GM19025 (cell line): ENCODE measurements around the gene IFFO2.

ENCODE experiments used
- ATAC-seq: cut with Tn5 transposase; IDR thresholded peaks from one replicate; pipeline ENCODE4 v1.9.1; 2021; ENCODE audit warnings: mild to moderate bottlenecking, low read depth, moderate library complexity; ENCODE audit not compliant: unreplicated experiment

Gene IFFO2

GRCh38 chr1:18956193-18957135 is at the start of gene IFFO2:
Gene IFFO2, minus strand, starts transcription at chr1:18956676. Its CDS starts 344 bp downstream, at chr1:18956332.
- peak; percentile 62 for ATAC-seq

DNA sequence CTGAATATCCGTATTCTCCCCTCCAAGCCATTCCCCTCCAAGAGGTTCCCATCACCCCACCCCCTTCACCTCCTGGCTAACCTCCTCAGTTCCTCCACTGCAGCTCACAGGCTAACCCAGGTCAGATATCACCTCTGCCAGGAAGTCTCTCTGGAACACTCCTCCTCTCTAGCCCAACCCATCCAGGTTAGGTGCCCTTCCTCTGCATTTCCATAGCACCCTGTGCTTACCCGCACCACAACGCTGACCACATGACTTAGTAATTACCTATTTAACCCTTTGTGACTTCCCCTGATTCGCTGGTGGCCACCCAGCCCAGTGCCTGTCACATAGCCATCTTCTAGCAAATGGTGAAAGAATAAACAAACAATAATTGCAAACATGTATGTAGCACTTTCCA is 49.5 kb upstream of the IFFO2 start:
- no peak for ATAC-seq

GRCh38 chr1:19003371-19004290 is 47.2 kb upstream of the IFFO2 start:
- ATAC-seq = no peak

GRCh38 chr1:19000065-19000464 is 43.6 kb upstream of the IFFO2 start:
- no peak for ATAC-seq

- ATAC-seq = no peak
Measured at GRCh38 chr1:18999359-18999758, 42.9 kb upstream of the IFFO2 start.

DNA sequence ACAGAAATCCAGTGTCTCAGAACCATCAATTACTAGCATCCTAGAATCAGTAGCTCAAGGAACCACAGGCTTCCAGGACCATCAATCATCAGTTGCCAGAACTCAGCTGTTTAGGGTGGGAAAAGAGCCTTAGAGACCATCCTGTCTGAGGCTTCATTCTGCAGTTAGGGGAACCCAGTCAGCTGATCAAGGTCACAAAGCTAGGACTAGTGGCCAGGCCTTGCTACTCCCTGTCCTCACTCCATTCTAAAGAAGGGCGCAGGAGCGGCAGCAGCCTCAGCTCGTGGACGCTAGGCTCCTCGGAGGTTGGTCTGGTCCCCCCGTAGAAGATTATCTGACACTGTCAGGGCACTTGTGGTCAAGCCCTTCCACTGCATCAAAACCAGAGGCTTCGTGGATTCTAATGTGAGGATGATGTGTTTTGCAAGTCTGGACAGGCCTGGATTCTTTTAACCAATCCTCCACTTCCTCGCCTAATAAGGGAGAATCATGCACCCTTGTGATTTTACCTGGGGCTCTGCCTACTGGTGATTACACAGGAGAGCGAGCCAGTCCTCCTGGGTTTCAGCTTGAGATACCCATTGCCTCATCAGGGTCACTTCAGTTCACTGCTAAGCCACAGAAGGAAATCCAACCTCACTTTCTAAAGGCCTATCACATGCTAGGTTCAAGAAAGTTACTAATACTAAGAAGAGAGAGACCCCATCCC is 41.7 kb upstream of the IFFO2 start:
- ATAC-seq = no peak

DNA sequence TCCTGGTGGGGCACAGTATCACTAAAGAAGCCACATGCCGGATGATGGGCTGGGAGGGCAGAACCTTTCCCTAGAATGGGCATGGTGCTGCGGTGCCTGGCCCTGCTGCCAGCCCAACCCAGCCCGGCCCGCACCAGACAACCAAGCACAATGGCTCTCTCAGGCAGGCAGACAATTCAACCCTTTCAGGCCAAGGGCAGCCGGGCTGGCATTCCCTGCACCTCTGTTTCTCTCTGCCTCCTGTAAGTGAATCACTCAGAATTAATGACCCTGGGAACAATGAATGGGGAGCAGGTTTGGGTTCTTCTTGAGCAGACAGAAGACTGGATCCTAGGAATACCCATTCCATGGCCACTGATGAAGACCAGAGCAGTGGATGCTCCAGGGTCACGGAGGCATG is 41.0 kb upstream of the IFFO2 start:
- ATAC-seq = no peak

DNA sequence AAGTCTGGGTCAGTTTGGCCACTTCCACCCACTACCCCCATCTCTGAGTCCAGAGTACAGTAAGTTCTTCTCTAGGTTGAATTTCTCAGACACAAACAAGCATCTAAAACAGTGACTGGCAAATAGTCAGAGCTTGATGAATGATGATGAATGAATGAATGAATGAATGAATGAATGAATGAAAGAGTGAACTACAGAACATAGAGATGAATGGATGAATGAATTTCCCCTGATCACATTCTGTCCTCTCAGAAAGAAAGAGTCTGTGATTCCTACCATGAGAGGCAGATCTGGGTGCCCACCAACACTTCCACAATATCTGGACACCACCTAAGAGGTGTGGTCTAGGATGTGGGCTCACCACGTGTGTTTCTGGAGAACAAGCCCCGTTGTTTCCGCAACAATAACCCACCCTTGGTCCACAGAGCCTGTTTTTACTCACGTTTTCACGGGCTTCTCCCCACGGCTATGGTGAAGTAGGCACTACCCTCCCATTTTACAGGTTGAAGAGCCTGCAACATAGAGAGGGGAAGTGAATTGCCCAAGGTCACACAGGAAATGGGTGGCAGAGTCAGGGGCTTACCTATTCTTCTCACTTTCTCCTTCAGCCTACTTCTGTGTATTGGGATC is 40.2 kb upstream of the IFFO2 start:
- ATAC-seq = no peak

DNA sequence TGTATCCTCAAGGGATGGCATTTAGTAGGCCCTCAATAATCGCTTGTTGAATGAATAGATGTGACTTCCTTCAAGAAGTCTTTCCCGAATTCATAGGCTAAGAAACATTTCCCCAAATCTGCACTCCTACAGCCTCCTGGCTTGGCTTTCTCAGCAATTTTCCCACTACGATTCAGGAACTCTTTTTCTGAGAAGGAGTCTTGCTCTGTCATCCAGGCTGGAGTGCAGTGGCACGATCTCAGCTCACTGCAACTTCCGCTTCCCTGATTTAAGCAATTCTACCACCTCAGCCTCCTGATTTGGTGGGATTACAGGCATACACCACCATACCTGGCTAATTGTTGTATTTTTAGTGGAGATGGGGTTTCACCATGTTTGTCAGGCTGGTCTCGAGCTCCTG is 37.9 kb upstream of the IFFO2 start:
- no peak for ATAC-seq

DNA sequence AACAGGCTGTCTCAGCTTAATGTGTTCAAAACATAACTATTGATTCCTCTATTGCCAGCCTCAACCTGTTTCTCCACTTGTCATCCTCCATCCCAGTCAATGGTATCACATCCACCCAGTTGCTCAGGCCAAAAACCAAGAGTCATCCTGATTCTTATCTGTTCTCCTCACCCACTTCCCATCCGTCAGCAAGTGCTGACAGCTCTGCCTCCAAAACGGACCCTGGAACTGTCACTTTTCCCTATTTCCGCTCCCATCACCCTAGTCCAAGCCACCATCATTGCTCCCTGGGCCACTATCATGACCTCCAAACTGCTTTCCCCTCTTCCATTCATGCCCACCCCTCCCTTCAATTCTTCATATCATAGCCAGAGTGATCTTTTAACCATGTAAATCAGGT is 36.2 kb upstream of the IFFO2 start:
- no peak for ATAC-seq

- ATAC-seq = no peak
Measured at GRCh38 chr1:18991585-18991984, 35.1 kb upstream of the IFFO2 start.

- no peak for ATAC-seq
Measured at GRCh38 chr1:18989896-18990295, 33.4 kb upstream of the IFFO2 start.

- ATAC-seq = no peak
Measured at GRCh38 chr1:18989176-18989799, 32.8 kb upstream of the IFFO2 start.

- ATAC-seq = no peak
Measured at GRCh38 chr1:18981242-18981641, 24.8 kb upstream of the IFFO2 start.

- ATAC-seq = no peak
Measured at GRCh38 chr1:18978706-18979105, 22.2 kb upstream of the IFFO2 start.

DNA sequence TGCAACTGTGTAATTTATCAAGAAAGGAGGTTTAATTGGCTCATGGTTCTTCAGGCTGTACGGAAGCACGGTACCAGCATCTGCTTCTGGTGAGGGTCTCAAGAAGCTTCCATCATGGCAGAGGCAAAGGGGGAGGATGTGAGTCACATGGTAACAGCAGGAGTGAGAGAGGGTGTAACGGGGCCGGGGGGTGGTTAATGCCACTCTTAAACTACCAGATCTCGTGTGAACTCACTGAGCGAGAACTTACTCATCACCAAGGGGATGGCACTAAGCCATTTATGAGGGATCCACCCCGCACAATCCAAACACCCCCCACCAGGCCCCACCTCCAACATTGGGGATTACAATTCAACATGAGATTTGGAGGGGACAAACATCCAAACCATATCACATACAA is 21.0 kb upstream of the IFFO2 start:
- ATAC-seq = no peak

- no peak for ATAC-seq
Measured at GRCh38 chr1:18976096-18976495, 19.6 kb upstream of the IFFO2 start.

DNA sequence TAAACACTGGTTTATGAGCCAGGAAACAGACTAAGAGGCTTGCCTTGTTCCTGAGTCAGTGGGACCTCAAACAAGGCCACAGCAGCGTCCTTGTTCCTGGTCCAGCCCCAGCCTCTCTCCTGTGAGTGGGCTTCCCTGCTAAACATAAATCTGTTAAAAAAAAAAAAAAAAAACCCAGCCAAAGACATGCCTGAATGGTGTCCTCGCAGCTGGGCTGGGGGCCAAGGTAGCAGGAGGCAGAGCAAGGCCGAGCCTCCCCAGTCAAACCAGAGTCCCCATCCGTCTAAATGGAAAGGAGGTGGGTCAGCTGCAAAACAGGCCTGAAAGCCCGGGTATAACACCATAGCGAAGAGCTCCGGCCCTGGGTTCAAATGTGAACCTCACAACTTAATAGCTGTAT is 18.1 kb upstream of the IFFO2 start:
- no peak for ATAC-seq

GRCh38 chr1:18974005-18974404 is 17.5 kb upstream of the IFFO2 start:
- no peak for ATAC-seq

DNA sequence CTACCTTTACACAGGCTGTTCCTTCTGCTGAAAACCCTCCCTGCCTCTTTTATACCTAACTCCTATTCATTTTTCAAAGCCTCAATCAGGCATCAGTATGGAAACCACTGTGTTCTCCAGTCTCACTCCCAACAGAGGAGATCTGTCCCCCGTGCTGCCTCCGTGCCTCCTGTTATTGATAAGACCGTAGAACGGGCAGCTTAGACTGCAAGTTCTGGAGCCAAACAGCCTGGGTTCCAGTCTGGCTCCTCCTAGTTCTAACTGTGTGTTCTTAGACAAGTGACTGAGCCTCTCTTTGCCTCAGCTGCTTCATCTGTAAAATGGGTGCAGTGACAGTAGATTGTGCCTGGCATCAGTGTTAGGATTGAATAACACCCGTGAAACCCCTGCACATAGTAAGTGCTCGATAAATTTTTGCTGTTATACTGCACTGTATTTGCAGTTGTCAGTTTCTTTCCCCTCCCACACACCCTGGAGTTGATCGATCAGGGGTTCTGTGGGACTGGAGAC is 17.0 kb upstream of the IFFO2 start:
- ATAC-seq = no peak
